Suprapubic skin (tissue), 4 donors: Measurements from ENCODE around the gene GPER1.

Experiments used
- CTCF ChIP-seq, 2 donors: fragments of 200-600 bp in 1 of 2; fragments of 450-650 bp in 1 of 2; sonication (generic) in 1 of 2; IDR thresholded peaks; one replicate each; pipeline ENCODE4 v1.5.1; 2016 to 2019; ENCODE audit warnings: antibody characterized with exemption in 2 of 2, mild to moderate bottlenecking in 1 of 2, moderate library complexity in 1 of 2
- EP300 ChIP-seq: sonication (generic); formaldehyde crosslinking; IDR thresholded peaks from one replicate; pipeline ENCODE4 v1.6.1; 2017; ENCODE audit warnings: antibody characterized with exemption
- POLR2A ChIP-seq, 2 donors: fragments of 450-650 bp; IDR thresholded peaks; one replicate each; pipeline ENCODE4 v1.6.1; 2017; ENCODE audit warnings: antibody characterized with exemption in 2 of 2, mild to moderate bottlenecking in 2 of 2, moderate library complexity in 2 of 2
- POLR2AphosphoS5 ChIP-seq, 3 donors: sonication (generic); formaldehyde crosslinking; IDR thresholded peaks; one replicate each; pipeline ENCODE4 v1.6.1; 2017; ENCODE audit warnings: antibody characterized with exemption in 3 of 3

DNA sequence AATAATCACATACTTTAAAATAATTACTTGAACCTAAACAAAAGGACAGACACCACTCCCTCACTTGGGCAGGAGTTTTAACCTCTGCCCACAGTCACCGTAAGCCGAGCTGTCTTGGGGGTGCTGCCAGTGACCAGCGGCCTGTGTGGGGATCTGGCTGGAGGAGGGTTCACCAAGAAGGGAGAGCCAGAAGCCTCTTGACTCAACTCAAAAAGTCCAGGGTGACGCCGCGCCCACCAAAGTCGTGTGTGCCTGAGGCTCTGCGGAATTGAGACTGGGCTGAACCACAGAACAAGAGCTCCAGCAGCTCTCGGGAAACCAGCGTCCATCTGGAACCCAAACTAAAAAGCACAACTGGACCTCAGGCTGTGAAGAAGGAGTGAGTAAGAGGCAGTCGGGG, 36.3 kb downstream of the GPER1 start:
- TF ChIP-seq POLR2AphosphoS5 (IDR thresholded peaks at IDR 0.05) (no peak), CTCF (IDR thresholded peaks at IDR 0.05) (no peak), POLR2A (IDR thresholded peaks at IDR 0.05) (no peak), EP300 (no peak)
